NCI-H2029 treated with DMSO at 0.1 percent for 48 hours (cell line): Measurements from ENCODE around the gene SGCG.
"Not testable (repeated sequence)": the region's sequence is repeated elsewhere in the genome, so short reads cannot be mapped to it uniquely, and the experiment has no call there.

Experiments
- DNase-seq: peaks from one replicate; lab custom pipeline; 2025; lab: John Stamatoyannopoulos, UW

Gene SGCG

GRCh38 chr13:23180711-23181110 lies at the start of gene SGCG:
Gene SGCG, plus strand, starts transcription at chr13:23180979. Its CDS starts 22,716 bp downstream, at chr13:23203695.
- DNase-seq, result no peak

DNA sequence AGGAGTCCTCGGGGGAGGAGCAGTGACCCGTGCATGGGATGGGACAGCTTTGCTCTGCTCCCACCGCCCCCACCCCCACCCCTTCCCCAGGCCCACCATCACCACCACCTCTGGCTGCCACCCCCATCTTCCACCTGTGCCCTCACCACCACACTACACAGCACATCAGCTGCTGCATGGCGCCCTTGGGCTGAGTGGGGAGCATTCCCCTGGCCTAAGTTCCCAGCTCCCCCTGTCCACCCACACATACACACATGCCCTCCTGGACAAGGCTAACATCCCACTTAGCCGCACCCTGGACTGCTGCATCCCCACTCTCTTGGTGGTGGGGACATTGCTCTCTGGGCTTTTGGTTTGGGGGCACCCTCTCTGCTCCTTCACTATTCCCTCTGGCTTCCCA lies 46.2 kb upstream of the SGCG start:
- no peak for DNase-seq

GRCh38 chr13:23140492-23140891 lies 40.3 kb upstream of the SGCG start:
- no peak for DNase-seq

GRCh38 chr13:23141964-23142363 lies 38.8 kb upstream of the SGCG start:
- DNase-seq, result no peak

GRCh38 chr13:23142607-23143006 lies 38.2 kb upstream of the SGCG start:
- DNase-seq, result not testable (repeated sequence)

DNA sequence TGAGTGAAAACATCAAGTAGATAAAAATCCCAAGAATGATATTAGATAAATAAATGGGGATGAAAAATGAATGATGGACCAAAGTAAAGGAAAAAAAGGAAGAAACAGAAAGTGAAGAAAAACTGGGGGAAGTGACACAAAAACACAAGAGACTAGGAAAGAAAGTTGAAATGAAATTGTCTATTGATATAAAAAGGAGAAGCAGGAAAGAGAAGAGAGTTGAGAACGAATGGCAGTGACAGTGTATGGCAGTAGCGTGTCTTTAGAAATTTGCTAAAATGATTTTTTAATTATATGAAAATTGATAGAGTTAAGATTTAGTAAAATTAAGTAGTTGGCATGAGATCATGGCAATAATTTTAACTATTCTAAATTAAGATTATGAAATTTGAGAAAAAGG lies 36.3 kb upstream of the SGCG start:
- no peak for DNase-seq

DNA sequence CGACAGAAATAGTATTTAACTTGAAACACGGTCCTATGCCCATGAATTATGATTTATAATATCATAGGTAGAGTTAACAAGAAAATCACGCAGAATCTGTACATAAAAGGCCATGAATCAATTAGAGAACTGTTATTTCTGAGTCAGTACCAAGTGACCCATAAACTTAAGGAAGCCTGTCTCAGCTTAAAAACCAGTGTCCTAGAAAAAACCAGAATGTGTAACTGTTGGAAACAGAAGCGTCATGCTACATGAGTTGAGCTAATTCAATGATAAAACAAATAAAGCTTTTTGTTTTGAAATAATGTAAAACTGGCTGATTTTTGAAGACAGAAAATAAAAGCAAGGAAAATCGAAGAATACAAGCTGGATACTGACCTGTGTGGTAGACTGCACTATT lies 34.8 kb upstream of the SGCG start:
- DNase-seq, result no peak

- DNase-seq, result no peak
Measured at GRCh38 chr13:23146811-23147625, 33.8 kb upstream of the SGCG start.

GRCh38 chr13:23147827-23148226 lies 33.0 kb upstream of the SGCG start:
- DNase-seq, result no peak

GRCh38 chr13:23157781-23158180 lies 23.0 kb upstream of the SGCG start:
- DNase-seq, result no peak

GRCh38 chr13:23159205-23159759 lies 21.5 kb upstream of the SGCG start:
- DNase-seq, result no peak

GRCh38 chr13:23159760-23160637 lies 20.8 kb upstream of the SGCG start:
- DNase-seq, result no peak

DNA sequence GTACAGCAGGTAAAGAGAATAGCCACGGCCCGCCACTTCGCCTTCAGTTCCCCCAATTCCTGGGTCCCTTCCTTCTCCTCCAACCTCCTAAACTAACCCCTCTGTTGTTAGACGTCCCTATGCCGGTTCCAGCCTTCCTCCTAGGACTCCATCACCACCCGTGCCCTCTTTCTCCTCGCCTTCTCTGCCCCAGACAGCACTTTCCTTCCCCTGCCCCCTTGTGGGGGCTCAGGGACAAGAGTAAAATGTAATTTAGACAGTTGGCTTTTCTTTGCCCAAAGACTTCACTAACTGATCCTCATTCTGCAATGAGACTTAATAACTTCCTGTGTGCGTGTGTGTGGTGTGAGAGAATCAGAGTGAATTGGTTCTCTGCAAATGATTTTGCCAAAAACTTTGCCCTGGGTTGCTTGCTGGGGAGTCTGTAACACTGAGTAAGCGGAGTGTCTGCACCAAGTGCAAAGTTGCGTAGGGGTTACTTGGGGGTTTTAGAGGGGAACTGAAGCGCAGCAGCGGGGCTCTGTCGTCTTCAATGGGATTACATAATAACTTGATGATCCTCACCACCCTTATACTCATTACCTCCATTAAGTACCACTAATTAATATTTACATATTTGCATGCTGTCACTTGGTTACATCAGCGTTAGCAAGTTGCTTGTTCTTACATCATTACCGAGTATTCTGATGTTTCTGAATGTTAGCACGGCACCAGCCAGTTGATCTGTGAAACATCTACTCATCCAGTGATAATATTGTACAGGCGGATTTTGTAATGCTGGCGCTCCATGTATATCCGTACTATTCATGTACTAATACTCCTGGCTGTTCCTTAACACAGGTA lies 19.9 kb upstream of the SGCG start:
- DNase-seq, result no peak

DNA sequence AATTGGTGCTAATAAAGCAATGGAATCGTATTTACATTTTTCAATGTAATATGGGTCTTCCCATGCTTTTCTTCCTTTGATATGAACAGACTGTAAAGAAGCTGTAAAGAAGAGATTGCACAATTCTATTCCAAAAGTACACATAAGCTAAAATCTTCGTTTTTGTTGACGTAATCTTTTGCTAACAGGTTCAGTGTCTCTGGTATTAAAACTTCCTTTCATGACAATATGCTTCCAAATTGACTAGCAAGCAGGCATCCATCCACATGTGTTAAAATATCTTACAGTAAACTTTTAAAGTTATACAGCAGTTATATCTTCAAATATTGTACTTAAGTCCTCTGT lies 19.3 kb upstream of the SGCG start:
- no peak for DNase-seq

- no peak for DNase-seq
Measured at GRCh38 chr13:23175920-23176319, 4.9 kb upstream of the SGCG start.

DNA sequence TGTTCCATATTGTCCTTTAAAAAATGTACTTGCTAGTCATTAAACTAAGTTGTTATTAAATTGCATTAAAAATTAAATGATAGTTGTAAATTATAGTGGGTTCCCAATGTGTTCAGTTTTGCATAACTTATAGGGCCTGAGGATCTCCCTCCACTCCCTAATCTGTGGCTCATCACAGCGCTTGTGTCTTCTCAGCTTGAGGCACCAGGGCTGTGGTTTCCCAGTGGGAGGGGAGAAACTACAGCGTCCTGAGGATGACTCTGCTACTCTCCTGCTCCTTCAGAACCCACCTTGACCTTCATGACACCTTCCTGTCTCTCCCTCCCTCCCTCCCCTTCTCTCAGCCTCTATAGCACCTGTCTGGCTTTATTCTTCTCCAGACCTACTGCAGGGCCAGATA lies 1.4 kb downstream of the SGCG start:
- no peak for DNase-seq

DNA sequence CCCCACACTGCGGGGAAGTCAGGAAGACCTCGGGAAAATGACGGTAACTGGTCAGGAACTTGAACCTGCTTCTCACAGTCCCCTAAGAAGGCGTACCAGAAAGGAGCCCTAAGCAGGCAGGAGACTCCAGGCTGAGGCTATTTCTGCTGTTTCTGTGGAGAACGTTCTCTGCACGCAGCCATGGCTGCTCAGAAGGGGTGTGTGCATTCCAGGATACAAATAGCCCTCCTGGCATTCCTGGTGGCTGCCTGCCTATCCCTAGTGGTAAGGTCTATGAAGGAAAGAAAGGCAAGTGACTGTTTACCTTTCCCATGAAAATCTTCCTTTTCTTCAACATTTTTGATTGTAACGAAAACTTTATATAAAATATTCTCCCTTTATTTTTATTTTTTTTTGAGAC lies 2.5 kb downstream of the SGCG start:
- DNase-seq, result no peak

- DNase-seq, result no peak
Measured at GRCh38 chr13:23185542-23185941, 4.8 kb downstream of the SGCG start.

DNA sequence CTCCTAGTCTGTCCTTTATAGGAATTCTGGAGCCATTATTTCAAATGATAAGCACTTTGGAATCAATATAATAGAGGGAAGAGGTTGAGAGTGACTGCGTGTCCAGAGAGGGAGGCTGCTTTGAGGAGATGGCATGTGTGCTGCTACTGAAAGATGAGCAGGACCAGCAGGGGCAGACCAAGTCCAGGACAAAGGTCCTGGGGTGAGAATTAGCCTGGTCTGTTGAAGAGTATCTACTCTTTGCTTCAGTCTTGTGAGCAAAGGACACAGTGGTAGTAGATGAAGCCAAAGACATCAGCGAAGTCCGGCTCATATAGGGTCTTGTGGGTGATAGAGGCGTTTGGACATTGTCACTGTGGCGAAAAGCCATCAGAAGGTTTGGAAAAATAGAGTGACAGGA lies 21.1 kb downstream of the SGCG start:
- no peak for DNase-seq

DNA sequence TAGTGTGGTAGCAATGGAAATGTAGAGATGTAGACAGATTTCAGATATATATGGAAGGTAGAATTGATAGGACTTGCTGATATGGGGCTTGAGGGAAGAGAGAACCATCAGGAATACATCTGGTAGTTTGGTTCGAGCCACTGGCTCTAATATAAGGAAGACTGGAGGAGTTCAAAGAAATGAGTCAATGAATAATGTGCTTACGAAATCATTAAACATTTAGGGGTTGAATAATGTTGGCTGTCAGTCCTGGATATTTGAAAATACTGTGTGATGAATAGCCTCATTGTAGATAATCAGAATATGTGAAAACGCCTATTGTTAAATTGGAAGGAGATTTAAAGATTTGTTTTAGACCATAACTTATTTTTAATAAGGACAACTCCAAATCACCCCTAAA lies 21.6 kb downstream of the SGCG start:
- no peak for DNase-seq

DNA sequence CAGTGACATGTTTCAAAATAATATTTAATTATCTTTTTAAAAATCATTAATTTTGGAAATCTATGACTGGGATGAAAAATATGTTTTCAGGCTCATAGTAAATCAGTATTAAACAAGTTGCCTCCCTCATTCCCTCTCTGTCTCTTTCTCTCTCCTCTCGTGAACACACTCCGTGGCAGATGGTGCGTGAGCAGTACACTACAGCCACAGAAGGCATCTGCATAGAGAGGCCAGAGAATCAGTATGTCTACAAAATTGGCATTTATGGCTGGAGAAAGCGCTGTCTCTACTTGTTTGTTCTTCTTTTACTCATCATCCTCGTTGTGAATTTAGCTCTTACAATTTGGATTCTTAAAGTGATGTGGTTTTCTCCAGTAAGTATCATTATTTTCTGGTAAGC lies 22.7 kb downstream of the SGCG start:
- no peak for DNase-seq

- no peak for DNase-seq
Measured at GRCh38 chr13:23205807-23206206, 25.0 kb downstream of the SGCG start.
